ENCODE results near the gene TBC1D5. TPM values are rescaled to one million over a fixed set of nuclear protein-coding genes. Genes with fewer than 3 reads are reported as not detected.

The TBC1D5 gene
- total and polyA plus RNA-seq, 2 of the 8 experiments (the other 6 are each of a cell fraction or from before 2014, with no cell fraction given), result 11.0 to 22.9 TPM

- TF ChIP-seq CHD7 (IDR thresholded peaks at IDR 0.05; ENCODE audit: insufficient replicate concordance, low read length) (no peak), CHD2 (IDR thresholded peaks at IDR 0.05; ENCODE audit: low read length) (no peak), JUN (IDR thresholded peaks at IDR 0.05; ENCODE audit: low read depth, low read length) (no peak), ZNF274 (IDR thresholded peaks at IDR 0.05; ENCODE audit: borderline replicate concordance, extremely low read depth, low read length) (no peak), NRF1 (IDR thresholded peaks at IDR 0.05; ENCODE audit: low read depth, low read length) (no peak), SAP30 (IDR thresholded peaks at IDR 0.05; ENCODE audit: insufficient read depth, insufficient replicate concordance, low read length) (no peak), TAF7 (optimal IDR thresholded peaks at IDR 0.05; ENCODE audit: borderline replicate concordance, low read depth, low read length) (no peak), SIN3A (conservative IDR thresholded peaks at IDR 0.05 in 1 of 2, IDR thresholded peaks at IDR 0.05 in 1 of 2; ENCODE audit: low read depth in 1 of 2, low read length in 2 of 2) (no peak), YY1 (IDR thresholded peaks at IDR 0.05; ENCODE audit: low read depth, low read length) (no peak)
Observed at GRCh38 chr3:17121336-17121735, 621.1 kb downstream of the TBC1D5 start (continued).
